Midbrain (tissue), 1 donor: ENCODE measurements around the gene ARHGEF39.
"Not testable (repeated sequence)": the region's sequence is repeated elsewhere in the genome, so short reads cannot be mapped to it uniquely, and the experiment has no call there.

ENCODE experiments used
- DNase-seq: peaks from one replicate; lab custom pipeline; 2025; lab: John Stamatoyannopoulos, UW

Gene ARHGEF39

DNA sequence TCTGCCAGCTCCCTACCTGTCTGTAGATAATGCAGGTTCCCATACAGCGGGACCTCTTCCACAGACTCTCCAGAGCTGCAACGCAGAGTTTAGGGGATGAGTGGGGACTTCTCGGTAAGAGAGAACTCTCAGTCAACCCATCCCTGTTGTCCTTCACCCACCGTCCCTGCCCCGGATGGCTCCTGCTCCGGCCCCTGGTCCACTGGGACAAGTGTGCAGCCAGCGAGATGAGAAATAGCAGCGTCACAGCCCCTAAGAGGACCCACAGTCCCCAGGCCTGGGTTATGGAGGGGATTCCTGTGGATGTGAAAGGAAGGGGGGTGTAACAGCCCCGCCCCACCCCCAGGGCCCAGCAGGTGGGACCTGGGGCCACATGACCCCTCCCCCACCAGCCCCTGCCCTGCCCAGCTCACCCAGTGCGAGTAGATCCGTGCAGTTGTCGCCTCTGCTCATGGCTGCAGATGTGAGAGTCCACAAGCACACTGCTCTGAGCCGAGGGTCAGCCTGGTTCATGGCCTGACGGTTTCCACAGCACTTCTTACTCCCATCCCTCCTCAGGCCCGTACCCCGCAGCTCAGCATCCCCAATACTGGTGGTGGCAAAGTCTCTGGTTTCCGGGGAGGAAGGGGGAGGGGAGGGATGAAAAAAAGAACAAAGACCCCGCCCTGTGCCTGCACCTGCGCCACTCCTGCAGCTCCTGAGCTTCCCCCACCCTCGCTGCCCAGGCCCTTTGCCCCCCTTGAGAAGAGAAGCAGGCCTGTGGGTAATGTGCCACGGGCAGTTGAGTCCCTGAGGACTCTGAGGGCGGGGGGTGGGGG is 14.4 kb downstream of the ARHGEF39 start, which contains the start of gene SIT1:
SIT1 (minus strand) TSS at position 591 of the 818 bp plus-strand sequence; CDS start at position 513, 78 bp downstream.
- DNase-seq = no peak

DNA sequence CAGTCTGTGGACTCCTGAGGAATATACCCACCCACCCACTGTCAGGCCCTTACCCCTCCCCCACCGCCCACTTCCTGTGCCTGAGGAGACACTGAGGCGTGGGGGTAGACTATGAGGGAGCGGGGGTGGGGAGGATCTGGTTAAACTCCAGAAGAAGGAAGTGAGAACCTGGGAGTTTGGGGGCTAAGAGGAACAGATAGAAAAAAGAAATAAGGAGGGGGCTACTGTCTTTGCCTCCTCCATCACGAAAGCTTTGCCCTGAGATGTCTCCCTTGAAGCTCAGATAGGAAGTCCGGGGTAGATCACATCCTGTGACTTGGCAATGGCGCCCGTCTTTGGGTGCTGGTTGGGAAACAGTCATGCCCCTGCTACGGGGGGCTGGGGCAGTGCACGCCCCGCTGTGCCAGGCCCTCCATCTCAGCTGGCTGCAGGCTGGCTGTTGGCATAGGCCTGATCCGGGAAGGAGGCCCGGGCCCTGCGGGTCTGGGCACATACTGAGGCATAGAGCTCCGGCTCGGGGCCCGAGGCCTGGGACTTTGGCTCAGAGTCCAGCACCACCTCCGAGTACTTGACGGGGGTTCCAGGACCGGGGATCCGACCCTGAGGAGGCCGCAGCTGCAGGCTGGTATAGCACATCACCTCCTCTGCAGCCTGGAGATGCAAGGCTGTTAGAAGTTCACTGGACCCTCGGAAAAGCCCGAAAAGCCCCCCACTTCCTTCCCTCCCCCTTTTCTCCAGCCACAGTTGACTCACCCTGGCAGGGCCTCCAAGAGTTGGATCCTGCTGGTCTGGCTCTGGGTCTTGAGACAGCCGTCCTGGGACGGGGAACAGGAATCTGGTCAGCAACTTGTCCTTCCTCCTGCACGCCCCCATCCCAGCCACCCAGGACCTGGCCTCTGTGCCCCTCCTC is 15.3 kb downstream of the ARHGEF39 start:
- DNase-seq = no peak

- DNase-seq = peak; percentile 93
Observed at GRCh38 chr9:35646533-35647265, 18.3 kb downstream of the ARHGEF39 start.

DNA sequence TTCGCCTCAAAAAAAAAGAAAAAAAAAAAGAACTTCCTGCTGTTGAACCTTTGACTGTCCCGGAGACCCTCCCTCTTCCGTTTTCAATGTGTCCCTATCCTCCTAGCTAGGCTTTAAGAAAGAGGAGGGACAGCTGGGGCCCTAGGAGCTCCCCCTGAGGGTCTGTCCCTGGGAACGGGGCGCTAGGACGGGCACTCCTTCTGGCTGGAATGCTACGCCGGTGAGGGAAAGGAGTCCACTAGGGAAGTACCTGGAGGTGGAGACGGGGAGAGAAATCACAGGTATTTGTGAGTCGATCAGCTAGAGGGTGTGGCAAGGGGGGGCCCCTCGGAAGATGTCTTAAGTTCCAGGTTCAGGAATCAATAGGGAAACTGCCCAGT is 18.9 kb downstream of the ARHGEF39 start:
- DNase-seq = no peak

DNA sequence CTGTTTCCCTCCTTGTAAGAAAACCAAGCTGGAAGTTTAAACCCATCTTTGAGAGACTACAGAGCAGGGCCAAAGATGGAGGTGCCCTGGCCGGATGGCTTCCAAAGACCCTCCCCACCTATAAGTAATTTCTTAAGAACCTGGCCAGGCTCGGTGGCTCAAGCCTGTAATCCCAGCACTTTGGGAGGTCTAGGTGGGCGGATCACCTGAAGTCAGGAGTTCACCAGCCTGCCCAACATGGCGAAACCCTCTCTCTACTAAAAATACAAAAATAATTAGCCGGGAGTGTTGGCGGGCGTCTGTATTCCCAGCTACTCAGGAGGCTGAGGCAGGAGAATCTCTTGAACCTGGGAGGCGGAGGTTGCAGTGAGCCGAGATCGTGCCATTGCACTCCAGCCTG is 19.3 kb downstream of the ARHGEF39 start:
- DNase-seq = not testable (repeated sequence)

DNA sequence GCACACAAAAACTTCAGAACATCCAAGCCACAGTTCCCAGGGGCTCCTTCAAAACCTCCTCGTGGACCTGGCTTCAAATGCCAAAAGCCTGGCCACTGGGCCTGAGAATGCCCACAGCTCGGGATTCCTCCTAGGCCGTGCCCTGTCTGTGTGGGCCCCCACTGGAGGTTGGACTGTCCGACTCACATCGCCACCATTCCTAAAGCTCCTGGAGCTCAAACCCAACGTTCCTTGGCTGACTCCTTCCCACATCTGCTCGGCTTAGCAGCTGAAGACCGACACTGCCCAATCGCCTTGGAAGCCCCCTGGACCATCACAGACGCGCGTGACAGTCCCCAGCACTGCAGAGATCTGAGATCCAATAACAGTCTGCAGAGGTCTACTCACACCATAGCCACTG is 21.9 kb downstream of the ARHGEF39 start:
- DNase-seq = no peak

- DNase-seq = not testable (repeated sequence)
Observed at GRCh38 chr9:35641478-35641877, 23.5 kb downstream of the ARHGEF39 start.

- not testable (repeated sequence) for DNase-seq
Observed at GRCh38 chr9:35640431-35640830, 24.6 kb downstream of the ARHGEF39 start.

- no peak for DNase-seq
Observed at GRCh38 chr9:35639631-35640030, 25.4 kb downstream of the ARHGEF39 start.

- DNase-seq = not testable (repeated sequence)
Observed at GRCh38 chr9:35639225-35639624, 25.8 kb downstream of the ARHGEF39 start.

DNA sequence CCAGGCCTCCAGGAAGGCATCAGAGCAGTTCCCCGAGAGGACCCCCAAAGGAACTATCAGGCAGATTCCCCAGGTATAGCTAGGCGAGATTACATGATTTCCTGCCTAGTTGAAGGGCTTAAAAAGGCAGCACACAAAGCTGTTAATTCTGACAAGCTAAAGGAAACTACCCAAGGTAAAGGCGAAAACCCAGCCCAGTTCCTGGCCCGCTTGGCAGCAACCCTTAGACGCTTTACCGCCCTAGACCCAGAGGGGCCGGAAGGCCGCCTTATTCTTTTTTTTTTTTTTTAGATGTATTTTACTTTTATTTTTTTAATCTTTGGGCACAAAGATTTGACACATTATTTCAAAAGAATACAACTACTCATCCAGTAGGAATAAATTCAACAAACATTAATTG is 26.2 kb downstream of the ARHGEF39 start:
- not testable (repeated sequence) for DNase-seq

DNA sequence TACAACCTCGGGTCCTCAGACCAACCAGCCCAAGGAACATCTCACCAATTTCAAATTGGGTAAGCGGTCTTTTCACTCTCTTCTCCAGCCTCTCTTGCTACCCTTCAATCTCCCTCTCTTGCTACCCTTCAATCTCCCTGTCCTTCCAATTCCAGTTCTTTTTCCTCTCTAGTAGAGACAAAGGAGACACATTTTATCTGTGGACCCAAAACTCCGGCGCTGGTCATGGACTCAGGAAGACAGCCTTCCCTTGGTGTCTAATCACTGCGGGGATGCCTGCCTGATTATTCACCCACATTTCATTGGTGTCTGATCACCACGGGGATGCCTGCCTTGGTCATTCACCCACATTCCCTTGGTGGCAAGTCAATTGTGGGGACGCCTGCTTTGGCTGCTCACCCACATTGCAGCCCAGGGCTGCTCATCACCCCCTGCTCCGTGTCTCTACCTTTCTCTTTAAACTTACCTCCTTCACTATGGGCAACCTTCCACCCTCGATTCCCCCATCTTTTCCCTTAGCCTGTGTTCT is 27.5 kb downstream of the ARHGEF39 start:
- DNase-seq = not testable (repeated sequence)

DNA sequence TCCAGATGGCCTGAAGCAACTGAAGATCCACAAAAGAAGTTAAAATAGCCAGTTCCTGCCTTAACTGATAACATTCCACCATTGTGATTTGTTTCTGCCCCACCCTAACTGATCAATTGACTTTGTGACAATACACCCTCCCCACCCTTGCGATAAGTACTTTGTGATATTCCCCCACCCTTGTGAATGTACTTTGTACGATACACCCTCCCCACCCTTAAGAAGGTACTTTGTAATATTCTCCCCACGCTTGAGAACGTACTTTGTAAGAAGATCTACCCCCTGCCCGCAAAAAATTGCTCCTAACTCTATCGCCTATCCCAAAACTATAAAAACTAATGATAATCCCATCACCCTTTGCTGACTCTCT is 28.1 kb downstream of the ARHGEF39 start:
- not testable (repeated sequence) for DNase-seq

DNA sequence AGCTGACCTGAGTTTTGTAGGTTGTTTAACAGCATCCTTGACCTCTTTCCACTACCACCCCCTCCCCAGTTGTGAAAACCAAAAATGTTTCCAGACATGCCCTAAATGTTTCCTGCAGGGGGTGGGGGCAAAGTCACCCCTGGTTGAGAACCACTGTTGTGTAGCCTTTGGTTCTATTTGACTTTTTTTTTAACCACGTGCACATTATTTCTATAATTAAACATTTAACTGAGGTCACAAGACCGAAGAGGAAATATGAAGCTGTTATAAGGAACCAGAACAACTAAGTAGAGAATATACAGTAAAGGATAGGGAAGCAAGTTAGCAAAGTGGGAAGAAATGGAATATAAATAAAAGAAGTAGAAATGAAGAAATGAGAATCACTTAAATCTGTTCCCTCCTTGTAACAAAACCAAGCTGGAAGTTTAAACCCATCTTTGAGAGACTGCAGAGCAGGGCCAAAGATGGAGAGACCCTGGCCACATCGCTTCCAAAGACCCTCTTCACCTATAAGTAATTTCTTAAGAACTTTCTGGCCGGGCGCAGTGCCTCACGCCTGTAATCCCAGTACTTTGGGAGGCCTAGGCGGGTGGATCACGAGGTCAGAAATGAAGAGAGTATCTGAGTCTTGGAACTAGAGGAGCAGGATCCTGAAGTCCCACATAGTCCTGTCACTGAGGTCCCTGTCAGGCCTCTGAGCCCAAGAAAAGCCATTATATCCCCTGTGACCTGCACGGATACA is 28.7 kb downstream of the ARHGEF39 start:
- DNase-seq = no peak

DNA sequence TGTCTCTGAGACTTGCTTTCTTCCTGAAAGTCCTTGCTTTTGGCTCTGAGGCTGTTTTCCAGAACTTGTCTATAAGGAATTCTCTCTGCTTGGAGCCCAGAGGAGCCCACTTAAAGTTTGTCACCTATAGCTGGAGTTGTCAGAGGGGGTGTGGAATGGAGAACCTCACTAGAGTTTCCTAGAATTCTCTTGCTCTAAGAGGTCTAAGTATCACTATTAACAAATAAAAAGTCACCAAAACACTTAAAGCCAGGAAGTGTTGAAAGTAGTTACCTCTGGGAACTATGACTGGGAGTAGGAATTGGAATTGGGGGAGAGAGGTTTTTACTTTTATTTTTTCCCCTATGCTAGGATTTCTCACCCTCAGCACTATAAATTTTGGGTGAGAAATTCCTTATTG is 29.3 kb downstream of the ARHGEF39 start:
- no peak for DNase-seq

DNA sequence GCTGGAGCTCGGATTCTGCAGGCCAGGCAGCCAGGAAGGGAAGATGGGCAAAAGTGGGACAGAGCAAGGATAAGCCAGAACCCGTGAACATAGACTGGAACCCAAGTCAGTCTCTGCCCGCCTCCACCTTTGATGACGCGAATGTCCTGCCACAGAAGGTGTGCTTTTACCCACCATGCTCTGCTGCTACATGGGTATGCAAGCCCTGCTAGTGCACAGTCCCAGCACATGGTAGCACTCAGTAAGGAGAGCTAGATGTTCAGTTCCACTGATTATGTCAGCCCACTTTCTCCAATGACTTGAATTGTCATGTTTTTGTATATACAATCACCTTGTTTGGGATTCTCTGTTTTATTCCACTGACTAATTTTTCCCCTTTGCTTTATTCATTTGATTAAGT is 35.4 kb downstream of the ARHGEF39 start:
- no peak for DNase-seq

DNA sequence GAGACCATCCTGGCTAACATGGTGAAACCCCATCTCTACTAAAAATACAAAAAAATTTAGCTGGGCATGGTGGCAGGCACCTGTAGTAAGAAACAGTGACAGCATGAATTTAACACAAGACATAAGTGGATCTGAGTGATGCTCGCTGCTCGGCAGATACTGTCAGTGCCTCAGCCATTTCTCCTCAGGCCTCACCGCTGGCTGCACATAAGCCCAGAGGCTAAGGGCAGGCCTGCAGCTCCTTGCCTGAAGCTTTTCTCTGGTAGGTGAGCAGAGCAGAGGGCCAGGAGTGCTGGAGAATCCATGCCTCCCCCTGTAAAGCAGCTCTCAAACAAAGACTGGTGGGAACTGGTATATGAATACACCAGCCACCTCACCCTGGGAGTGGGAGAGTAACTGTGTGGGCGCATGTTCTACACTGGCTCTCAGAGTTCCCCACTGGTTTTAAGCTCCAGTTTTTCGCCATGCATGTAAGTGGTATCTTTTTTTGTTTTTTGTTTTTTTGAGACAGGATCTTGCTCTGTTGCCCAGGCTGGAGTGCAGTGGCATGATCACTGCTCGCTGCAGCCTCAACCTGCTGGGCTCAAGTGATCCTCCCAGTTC is 36.5 kb downstream of the ARHGEF39 start:
- DNase-seq = no peak

GRCh38 chr9:35627575-35627974 is 37.4 kb downstream of the ARHGEF39 start:
- DNase-seq = no peak

DNA sequence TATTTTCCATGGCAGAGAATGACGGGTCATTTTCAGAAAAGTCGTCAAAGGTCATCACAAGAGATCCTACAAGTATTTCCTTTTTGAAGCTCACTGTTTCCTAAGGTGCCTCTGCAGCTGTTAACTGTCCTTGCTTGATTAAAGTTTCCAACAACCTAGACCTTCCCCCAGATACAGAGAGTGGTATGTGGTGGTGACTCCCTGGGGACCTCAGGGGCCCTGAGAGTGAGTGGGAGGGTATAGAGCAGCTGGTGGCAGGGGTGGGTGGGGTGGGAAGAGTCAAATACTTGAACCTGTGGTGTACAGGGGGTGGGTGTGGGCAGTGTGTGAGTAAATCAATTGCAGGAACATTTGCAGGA is 45.2 kb downstream of the ARHGEF39 start:
- DNase-seq = no peak

DNA sequence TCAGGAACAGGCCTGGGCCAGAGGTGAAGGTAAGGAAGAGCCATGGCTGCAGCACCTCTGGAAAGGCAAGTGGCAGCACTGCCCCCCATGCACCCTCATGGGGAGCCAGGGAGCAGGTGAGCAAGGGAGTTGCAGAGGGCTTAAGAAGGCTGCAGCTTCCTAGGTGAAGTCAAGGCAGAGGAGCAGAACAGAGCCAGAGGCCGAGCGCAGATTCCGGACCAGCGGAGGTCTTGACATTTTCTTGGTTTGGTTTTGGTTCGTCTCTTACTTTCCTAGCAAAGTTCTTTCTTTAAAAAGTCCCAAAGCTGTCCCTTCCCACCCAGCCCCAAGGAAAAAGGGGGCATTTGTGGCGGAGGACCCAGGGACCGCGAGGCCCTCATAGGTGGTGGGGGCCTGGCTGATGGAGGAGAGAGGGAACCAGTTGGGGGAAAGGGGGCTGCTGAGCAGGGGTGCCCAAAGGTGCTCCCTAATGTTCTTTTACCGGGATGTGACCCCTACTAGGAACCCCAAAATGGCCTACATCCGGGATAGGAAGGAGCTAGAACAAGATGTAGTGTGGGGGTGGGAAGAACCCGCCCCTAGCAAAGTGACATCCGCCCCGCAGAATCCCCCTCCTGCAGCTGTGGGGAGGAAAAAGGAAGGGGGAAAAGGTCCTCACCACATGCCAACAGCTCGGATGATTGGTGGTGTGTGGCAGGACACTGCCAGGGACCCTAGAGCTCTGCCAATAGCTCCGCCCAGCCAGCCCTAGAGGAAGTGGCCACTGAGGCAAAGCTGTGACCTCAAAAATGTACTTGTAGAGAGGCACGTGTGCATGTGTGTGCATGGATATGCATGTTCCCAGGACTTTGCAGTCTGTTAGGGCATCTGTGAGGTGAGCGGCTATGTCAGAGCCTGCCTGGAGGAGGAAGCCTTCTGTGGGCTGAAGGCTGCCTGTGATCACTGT is 45.9 kb downstream of the ARHGEF39 start:
- DNase-seq = no peak
